ENCODE results near the gene AURKA. TPM values are rescaled to one million over a fixed set of nuclear protein-coding genes. Genes with fewer than 3 reads are reported as not detected.

The AURKA gene
- total and polyA plus RNA-seq, 9 of the 15 experiments (the other 6 are each of a cell fraction or from before 2014, with no cell fraction given), result 72.7 to 162 (median 113) TPM

DNA sequence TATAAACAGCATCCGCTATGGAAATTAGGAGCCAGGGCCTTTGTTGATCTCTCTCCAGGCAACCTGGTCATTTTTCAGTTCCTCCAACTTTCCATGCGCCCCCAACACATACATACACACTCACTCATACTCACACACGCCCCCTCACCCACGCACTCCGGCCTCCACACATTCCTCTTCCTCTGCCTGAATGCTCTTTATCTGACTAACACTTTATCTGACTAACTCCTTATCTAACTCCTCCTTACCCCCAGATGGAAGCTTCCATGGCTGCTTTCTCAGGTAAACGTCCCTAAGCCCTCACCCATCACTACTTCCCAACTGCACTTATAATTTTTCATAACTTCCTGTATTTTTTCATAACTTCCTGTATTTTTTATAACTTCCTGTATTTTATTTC, 37.5 kb upstream of the AURKA start (continued):
- TF ChIP-seq, protein P1, sequence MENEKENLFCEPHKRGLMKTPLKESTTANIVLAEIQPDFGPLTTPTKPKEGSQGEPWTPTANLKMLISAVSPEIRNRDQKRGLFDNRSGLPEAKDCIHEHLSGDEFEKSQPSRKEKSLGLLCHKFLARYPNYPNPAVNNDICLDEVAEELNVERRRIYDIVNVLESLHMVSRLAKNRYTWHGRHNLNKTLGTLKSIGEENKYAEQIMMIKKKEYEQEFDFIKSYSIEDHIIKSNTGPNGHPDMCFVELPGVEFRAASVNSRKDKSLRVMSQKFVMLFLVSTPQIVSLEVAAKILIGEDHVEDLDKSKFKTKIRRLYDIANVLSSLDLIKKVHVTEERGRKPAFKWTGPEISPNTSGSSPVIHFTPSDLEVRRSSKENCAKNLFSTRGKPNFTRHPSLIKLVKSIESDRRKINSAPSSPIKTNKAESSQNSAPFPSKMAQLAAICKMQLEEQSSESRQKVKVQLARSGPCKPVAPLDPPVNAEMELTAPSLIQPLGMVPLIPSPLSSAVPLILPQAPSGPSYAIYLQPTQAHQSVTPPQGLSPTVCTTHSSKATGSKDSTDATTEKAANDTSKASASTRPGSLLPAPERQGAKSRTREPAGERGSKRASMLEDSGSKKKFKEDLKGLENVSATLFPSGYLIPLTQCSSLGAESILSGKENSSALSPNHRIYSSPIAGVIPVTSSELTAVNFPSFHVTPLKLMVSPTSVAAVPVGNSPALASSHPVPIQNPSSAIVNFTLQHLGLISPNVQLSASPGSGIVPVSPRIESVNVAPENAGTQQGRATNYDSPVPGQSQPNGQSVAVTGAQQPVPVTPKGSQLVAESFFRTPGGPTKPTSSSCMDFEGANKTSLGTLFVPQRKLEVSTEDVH (IDR thresholded peaks at IDR 0.05; ENCODE audit: low read depth, partially characterized antibody), result peak; percentile 33
- 0 out of 2 replicates have a peak, but pooled peaks have one; percentile 43 for TF ChIP-seq FOXJ3 (CRISPR knock-in tag; IDR thresholded peaks at IDR 0.05)
- TF ChIP-seq ZC3H11A (IDR thresholded peaks at IDR 0.05; ENCODE audit: low read depth, low read length), result no peak
- TF ChIP-seq, protein P2, sequence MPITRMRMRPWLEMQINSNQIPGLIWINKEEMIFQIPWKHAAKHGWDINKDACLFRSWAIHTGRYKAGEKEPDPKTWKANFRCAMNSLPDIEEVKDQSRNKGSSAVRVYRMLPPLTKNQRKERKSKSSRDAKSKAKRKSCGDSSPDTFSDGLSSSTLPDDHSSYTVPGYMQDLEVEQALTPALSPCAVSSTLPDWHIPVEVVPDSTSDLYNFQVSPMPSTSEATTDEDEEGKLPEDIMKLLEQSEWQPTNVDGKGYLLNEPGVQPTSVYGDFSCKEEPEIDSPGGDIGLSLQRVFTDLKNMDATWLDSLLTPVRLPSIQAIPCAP (CRISPR knock-in tag; IDR thresholded peaks at IDR 0.05; ENCODE audit: borderline replicate concordance), result no peak
- no peak for TF ChIP-seq ETS2 (tag; IDR thresholded peaks at IDR 0.05; ENCODE audit: borderline replicate concordance, poor library complexity, severe bottlenecking)
- TF ChIP-seq TCF3 (CRISPR knock-in tag; IDR thresholded peaks at IDR 0.05), result peak; percentile 56
- no peak for TF ChIP-seq CC2D1A (IDR thresholded peaks at IDR 0.05)
- TF ChIP-seq, protein P3, sequence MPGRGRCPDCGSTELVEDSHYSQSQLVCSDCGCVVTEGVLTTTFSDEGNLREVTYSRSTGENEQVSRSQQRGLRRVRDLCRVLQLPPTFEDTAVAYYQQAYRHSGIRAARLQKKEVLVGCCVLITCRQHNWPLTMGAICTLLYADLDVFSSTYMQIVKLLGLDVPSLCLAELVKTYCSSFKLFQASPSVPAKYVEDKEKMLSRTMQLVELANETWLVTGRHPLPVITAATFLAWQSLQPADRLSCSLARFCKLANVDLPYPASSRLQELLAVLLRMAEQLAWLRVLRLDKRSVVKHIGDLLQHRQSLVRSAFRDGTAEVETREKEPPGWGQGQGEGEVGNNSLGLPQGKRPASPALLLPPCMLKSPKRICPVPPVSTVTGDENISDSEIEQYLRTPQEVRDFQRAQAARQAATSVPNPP (IDR thresholded peaks at IDR 0.05; ENCODE audit: borderline replicate concordance, insufficient read depth, insufficient read length), result no peak
- no peak for TF ChIP-seq ZMIZ1 (IDR thresholded peaks at IDR 0.05; ENCODE audit: low read depth in 2 of 2, low read length in 2 of 2)
- no peak for TF ChIP-seq ZNF584 (CRISPR knock-in tag; IDR thresholded peaks at IDR 0.05; ENCODE audit: low read depth)
- TF ChIP-seq DACH1 (IDR thresholded peaks at IDR 0.05; ENCODE audit: partially characterized antibody), result no peak
- TF ChIP-seq SMAD2 (IDR thresholded peaks at IDR 0.05; ENCODE audit: low read depth, low read length), result no peak
- no peak for TF ChIP-seq PURB (CRISPR knock-in tag; IDR thresholded peaks at IDR 0.05; ENCODE audit: low read depth)
- TF ChIP-seq, protein P4, sequence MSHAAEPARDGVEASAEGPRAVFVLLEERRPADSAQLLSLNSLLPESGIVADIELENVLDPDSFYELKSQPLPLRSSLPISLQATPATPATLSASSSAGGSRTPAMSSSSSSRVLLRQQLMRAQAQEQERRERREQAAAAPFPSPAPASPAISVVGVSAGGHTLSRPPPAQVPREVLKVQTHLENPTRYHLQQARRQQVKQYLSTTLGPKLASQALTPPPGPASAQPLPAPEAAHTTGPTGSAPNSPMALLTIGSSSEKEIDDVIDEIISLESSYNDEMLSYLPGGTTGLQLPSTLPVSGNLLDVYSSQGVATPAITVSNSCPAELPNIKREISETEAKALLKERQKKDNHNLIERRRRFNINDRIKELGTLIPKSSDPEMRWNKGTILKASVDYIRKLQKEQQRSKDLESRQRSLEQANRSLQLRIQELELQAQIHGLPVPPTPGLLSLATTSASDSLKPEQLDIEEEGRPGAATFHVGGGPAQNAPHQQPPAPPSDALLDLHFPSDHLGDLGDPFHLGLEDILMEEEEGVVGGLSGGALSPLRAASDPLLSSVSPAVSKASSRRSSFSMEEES (CRISPR knock-in tag; IDR thresholded peaks at IDR 0.05), result no peak
- TF ChIP-seq DIDO1 (tag; IDR thresholded peaks at IDR 0.05; ENCODE audit: low read depth), result no peak
- TF ChIP-seq ZNF347 (CRISPR knock-in tag; IDR thresholded peaks at IDR 0.05; ENCODE audit: low read depth), result no peak
- no peak; a peak in 1 of 4 replicates for TF ChIP-seq FOXK2 (conservative IDR thresholded peaks at IDR 0.05 in 1 of 2, IDR thresholded peaks at IDR 0.05 in 1 of 2; ENCODE audit: low read depth in 2 of 2)
- TF ChIP-seq KLF10 (CRISPR knock-in tag; IDR thresholded peaks at IDR 0.05), result no peak
- 0 out of 2 replicates have a peak, but pooled peaks have one; percentile 23 for TF ChIP-seq HDAC2 (IDR thresholded peaks at IDR 0.05)

Data from K562 (cell line).